ENCODE measurements around the gene CAT.

The CAT gene

DNA sequence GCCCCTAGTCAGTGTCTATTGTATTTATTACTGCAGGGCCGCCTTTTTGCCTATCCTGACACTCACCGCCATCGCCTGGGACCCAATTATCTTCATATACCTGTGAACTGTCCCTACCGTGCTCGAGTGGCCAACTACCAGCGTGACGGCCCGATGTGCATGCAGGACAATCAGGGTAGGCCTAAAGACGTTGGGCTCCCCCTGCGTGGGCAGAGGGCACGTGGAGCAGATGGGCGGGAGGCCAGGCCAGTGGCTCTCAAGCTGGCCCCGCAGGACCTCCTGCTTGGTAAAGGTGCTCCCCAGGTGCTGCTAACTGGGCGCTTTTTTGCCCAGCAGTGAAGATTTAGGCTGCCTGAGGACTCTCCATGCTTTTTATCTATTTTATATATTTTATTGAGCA lies 22.5 kb downstream of the CAT start:
- DNase-seq, result no peak

- DNase-seq, result no peak
These were observed 25.9 kb downstream of the CAT start for GRCh38 chr11:34464591-34465051.

- DNase-seq, result no peak
These were observed 28.2 kb downstream of the CAT start for GRCh38 chr11:34466802-34467488.

DNA sequence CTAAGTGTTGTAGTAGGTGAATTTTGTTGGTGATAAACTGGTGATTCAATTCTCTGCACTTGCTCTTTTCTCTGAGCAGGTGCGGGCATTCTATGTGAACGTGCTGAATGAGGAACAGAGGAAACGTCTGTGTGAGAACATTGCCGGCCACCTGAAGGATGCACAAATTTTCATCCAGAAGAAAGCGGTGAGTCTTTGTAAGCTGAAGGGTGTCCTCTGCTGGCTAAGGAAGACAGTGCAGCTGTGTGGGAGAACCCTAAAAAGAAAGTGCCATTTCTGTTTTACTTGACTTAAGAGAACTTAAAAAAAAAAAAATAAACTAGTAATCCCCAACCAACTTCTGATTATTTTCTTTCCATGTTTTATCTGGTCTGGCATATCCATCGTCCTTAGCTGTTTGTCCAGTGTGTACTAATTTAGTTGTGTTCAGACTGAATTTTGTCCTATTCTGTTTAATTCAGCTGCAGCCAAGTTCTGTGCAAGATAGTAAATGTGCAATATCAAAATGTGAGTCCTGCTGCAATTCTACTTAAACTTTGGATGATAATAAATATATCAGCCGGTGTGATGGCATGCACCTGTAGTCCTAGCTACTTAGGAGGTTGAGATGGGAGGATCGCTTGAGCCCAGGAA lies 29.6 kb downstream of the CAT start:
- no peak for DNase-seq

GRCh38 chr11:34473603-34474169 lies 35.0 kb downstream of the CAT start:
- DNase-seq, result no peak

- DNase-seq, result no peak
These were observed 36.9 kb downstream of the CAT start for GRCh38 chr11:34475656-34476055.

DNA sequence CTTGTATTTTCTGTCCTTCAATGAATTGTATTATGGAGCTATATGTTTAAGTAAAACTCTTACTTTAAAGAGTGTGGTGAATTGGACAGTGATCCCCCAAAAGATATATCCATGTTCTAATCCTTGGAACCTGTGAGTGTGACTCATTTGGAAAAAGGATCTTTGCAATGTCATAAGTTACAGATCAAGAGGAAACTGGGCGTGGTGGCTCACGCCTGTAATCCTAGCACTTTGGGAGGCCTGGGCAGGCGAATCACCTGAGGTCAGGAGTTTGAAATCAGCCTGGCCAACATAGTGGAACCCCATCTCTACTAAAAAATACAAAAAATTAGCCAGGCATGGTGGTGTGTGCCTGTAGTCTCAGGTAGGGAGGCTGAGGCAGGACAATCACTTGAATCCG lies 38.1 kb downstream of the CAT start:
- DNase-seq, result no peak

DNA sequence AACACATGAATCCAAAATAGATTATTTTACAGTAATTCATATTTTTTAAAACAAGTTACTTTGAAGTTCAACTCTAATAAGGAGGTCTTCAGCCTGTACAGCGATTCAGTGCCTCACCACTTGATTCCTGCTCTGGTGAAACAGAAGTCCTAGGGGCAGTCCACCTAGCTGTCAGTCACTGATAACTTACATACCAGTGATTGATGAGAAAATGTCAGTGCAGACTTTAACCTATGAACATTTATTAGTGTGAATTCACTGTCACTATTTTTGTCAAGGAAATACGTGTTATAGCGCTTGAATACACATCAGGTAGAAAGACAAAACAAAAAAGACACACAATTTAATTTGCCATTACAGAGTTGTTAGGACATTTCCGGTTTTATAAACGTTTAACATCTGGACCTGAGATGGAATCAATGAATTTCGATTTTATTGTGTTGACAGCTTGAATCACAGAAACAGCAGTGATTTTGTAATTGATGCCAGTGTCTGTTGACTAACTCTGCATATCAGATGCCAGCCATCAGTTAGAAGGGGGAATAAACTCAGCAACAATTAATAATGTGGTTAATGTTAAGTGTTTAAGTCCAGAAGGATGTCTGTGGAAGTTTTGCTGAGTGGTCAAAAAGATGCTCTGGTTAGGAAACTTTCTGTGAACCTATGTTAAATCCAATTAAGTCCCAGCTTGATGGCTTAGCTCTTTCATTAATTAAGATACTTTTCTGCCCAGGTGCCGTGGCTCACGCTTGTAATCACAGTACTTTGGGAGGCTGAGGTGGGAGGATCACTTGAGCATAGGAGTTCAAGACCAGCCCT lies 40.3 kb downstream of the CAT start:
- DNase-seq, result no peak

DNA sequence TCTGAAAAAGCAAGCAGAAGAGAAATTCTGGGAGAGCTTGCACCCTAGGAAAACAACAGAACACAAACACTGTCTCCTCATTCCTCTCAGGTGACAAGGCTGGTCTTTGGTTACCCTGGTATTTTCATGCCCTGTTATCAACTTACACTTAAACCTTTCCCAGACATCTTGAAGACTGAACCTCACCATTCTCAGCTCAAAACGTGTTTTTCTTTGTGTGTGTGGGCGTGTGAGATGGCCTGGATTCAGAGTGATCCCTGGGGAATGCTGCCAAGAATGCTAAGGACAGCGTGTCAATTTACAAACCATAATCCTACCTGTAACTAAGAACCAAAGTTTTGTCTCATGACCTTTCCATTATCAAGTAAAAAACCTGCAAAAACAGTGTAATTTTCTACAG lies 41.6 kb downstream of the CAT start:
- DNase-seq, result no peak

GRCh38 chr11:34481307-34481706 lies 42.6 kb downstream of the CAT start:
- no peak for DNase-seq

DNA sequence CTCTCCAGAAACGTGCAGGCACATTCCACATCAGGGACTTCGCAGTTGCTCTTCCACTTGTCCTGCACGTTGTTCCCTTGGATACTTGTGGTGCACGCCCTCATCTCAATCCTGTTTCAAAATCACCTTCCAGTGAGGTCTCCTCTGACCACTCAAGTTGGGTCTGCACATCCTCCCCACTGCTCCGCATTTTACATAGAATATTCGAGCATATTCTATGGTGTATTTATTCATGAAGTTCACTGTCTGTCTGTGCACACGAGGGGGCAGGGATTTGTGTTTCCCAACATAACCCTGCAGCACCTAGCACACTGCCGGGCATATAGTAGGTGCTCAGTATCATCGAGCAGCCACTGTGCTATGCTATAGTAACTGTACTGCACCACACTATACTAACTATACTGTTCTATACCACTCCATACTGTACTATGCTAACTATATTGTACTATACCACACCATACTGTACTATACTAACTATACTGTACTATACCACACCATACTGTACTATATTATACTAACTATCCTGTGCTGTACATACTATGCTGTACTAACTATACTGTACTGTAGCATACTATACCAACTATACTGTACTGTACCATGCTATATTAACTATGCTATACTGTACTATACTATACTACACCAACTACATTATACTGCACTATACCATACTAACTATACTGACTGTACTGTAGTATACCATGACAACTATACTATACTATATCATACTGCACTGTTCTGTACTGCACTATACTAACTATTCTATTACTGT lies 44.6 kb downstream of the CAT start:
- no peak for DNase-seq

GRCh38 chr11:34487430-34487829 lies 48.7 kb downstream of the CAT start:
- no peak for DNase-seq

DNA sequence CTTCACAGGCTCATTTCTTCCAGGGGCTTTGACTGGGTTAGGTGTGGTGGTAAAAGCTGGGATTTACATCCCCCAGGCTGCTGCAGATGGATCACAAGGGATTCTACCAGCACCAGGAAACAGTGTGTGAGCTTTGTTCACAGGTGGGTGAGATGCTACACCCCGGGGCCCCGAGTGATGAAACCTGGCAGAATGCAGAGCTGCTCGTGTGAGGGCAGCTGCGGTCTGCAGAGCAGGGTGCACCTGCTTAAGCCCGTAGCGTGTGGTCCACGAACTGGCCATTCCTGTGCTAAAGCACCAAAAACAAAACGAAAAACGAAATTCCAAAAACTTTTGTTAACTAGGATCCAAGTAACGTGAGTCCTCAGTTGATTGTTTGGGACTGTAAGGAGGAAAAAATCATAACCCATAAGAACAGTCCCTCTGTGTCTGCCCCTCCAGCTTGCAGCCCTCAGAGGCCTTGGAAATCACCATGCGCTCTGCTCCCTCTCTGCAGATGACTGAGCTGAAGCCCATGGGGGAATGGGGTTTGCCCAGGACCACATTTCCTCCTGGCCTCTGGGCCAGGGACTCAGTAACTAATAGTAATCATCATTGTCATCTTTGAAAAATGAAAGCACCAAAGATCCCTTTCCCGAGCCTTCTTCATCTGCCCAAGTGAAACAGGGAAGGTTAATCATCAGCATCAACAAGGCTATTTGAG lies 50.3 kb downstream of the CAT start:
- no peak for DNase-seq

DNA sequence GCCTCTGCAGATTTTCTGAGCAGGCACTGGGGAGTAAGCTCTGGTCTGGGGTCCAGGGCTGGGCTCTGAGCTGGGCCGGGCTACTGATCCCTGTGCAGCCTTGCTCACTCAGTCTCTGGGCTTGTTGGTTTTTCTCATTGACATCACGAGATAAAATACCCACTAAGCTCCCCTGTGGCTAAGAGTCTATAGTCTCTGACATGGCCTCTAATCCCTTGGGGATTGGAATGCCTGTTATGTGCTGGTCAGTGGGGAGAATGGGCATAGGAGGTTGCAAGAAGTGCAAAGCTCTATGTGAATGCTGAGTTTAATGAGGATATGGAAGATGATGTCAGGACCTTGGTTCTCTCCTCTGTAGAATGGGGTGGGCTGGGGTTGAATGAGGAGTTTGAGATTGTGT lies 51.6 kb downstream of the CAT start:
- no peak for DNase-seq

GRCh38 chr11:34492806-34493414 lies 54.2 kb downstream of the CAT start:
- peak; percentile 9 for DNase-seq

DNA sequence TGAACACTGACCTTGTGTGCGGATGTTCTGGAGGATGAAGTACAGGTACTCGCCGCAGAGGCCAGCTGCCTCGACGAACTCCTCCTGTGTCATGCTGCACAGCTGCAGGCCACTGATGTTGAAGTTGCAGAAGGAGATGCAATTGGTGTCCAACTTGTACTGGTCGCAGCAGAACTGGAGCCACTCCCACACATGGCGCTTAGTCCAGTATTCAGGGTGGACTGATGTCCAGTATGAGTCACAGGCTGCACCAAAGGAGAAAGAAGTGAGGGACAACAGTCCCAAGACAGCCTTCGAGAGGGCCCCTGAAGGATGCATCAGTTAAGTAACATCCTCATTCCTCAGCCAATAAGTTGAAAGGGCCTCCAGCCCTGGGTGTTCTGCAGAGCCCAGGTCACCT lies 54.7 kb downstream of the CAT start:
- DNase-seq, result no peak

DNA sequence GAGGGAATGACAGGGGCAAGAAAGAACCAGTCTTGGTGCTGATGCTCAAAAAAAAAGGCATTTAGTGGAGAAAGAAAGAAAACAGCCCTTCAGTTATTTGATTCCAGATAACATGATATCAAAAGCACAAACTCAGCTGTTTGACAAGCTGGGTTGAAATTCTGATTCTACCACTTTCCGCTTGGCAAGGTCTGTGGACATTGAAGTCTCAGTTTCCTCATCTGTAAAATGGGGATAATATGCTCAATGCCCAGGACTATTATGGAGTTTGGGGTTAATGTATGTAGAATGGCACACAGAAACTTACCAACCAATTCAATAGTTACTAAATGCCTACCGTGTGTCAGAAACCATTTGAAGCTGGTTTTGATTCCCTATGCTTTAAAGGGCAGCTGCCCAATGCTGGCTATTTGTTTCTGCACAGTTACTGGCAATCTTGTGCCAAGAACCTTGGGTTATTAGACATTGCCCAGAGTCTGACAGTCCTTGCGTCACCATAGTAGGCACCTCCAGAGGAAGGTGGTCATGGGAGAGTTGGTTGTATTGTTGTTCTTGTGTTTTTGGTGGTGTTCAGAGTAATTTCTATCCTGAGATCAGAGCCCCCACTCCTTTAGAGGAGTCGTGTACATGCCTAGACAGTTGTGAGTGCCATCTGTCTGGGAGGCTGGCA lies 55.3 kb downstream of the CAT start:
- no peak for DNase-seq

GRCh38 chr11:34495239-34495723 lies 56.5 kb downstream of the CAT start:
- DNase-seq, result no peak

- no peak for DNase-seq
These were observed 57.1 kb downstream of the CAT start for GRCh38 chr11:34495724-34496377.

GRCh38 chr11:34499719-34500500 lies 61.2 kb downstream of the CAT start:
- no peak for DNase-seq
